ENCODE measurements around the gene VMAC.

The VMAC gene

GRCh38 chr19:5905114-5905778, 574 bp downstream of the VMAC start:
- H3K27ac Mint-ChIP-seq, result peak overlapping the region; percentile 89
- H3K4me3 Mint-ChIP-seq, result peak overlapping the region; percentile 98 to 99
- ATAC-seq (replicated peaks), result no peak
- peaks cover 14 to 32% of the 10 kb centered on the region in 2 donors for H3K36me3 Mint-ChIP-seq
- peaks cover 26 to 56% of the 10 kb centered on the region in 2 donors for H3K4me1 Mint-ChIP-seq
- H3K9me3 Mint-ChIP-seq, result no peaks in the 10 kb centered on the region
- DNase-seq, result no peak
- H3K27me3 Mint-ChIP-seq, result no peaks in the 10 kb centered on the region

- no peak for ATAC-seq (replicated peaks)
- no peak for DNase-seq
- peaks cover 10 to 25% of the 10 kb centered on the region in 2 donors for H3K36me3 Mint-ChIP-seq
- no peaks in the 10 kb centered on the region for H3K9me3 Mint-ChIP-seq
- H3K27me3 Mint-ChIP-seq, result no peaks in the 10 kb centered on the region
- H3K4me1 Mint-ChIP-seq, result peaks cover 20 to 41% of the 10 kb centered on the region in 2 donors
- no peak overlapping the region for H3K27ac Mint-ChIP-seq
- no peak overlapping the region for H3K4me3 Mint-ChIP-seq
Observed at GRCh38 chr19:5907241-5907640, 2.6 kb downstream of the VMAC start.

GRCh38 chr19:5908773-5909442, 4.2 kb downstream of the VMAC start:
- DNase-seq (no peak), ATAC-seq (replicated peaks) (no peak)
- H3K36me3 Mint-ChIP-seq, result peaks cover 2 to 16% of the 10 kb centered on the region in 2 donors
- H3K4me3 Mint-ChIP-seq, result no peak overlapping the region
- no peaks in the 10 kb centered on the region for H3K27me3 Mint-ChIP-seq
- H3K4me1 Mint-ChIP-seq, result peaks cover 12 to 27% of the 10 kb centered on the region in 2 donors
- no peak overlapping the region for H3K27ac Mint-ChIP-seq
- H3K9me3 Mint-ChIP-seq, result no peaks in the 10 kb centered on the region

GRCh38 chr19:5910638-5910907, 5.9 kb downstream of the VMAC start:
- Mint-ChIP-seq H3K27me3 (no peaks in the 10 kb centered on the region), H3K36me3 (peaks cover 4 to 24% of the 10 kb centered on the region in 2 donors), H3K9me3 (no peaks in the 10 kb centered on the region), H3K4me1 (peaks cover 12 to 24% of the 10 kb centered on the region in 2 donors), H3K27ac (no peak overlapping the region), H3K4me3 (no peak overlapping the region)
- DNase-seq, result no peak
- ATAC-seq (replicated peaks), result no peak

- DNase-seq (no peak), ATAC-seq (replicated peaks) (no peak)
- Mint-ChIP-seq H3K27me3 (no peaks in the 10 kb centered on the region), H3K27ac (no peak overlapping the region), H3K9me3 (no peaks in the 10 kb centered on the region), H3K4me1 (peaks cover 9 to 16% of the 10 kb centered on the region in 2 donors), H3K36me3 (peaks cover 7 to 29% of the 10 kb centered on the region in 2 donors), H3K4me3 (no peak overlapping the region)
Observed at GRCh38 chr19:5911366-5911765, 6.7 kb downstream of the VMAC start.

GRCh38 chr19:5913739-5914357, 9.2 kb downstream of the VMAC start, which contains the start of gene CAPS:
CAPS (plus strand) TSS chr19:5914254; CDS start chr19:5914407, 153 bp downstream.
- Mint-ChIP-seq H3K4me1 (no peaks in the 10 kb centered on the region), H3K4me3 (peak within 1 kb of the TSS in 1 of 2 donors; percentile 14), H3K9me3 (no peaks in the 10 kb centered on the region), H3K36me3 (peaks cover 20 to 32% of the 10 kb centered on the region in 2 donors), H3K27ac (peak within 1 kb of the TSS; percentile 71), H3K27me3 (no peaks in the 10 kb centered on the region)
- no peak for ATAC-seq (replicated peaks)
- no peak for DNase-seq

- peak overlapping the region; percentile 37 for H3K27ac Mint-ChIP-seq
- peaks cover 25 to 37% of the 10 kb centered on the region in 2 donors for H3K36me3 Mint-ChIP-seq
- ATAC-seq (replicated peaks), result no peak
- DNase-seq, result no peak
- H3K4me3 Mint-ChIP-seq, result peak overlapping the region in 1 of 2 donors; percentile 14
- no peaks in the 10 kb centered on the region for H3K9me3 Mint-ChIP-seq
- no peaks in the 10 kb centered on the region for H3K4me1 Mint-ChIP-seq
- H3K27me3 Mint-ChIP-seq, result no peaks in the 10 kb centered on the region
Observed at GRCh38 chr19:5914358-5914774, 9.7 kb downstream of the VMAC start.

- no peak for ATAC-seq (replicated peaks)
- peak overlapping the region; percentile 37 for H3K27ac Mint-ChIP-seq
- no peaks in the 10 kb centered on the region for H3K9me3 Mint-ChIP-seq
- H3K27me3 Mint-ChIP-seq, result no peaks in the 10 kb centered on the region
- no peaks in the 10 kb centered on the region for H3K4me1 Mint-ChIP-seq
- peaks cover 30 to 35% of the 10 kb centered on the region in 2 donors for H3K36me3 Mint-ChIP-seq
- DNase-seq, result no peak
- no peak overlapping the region for H3K4me3 Mint-ChIP-seq
Observed at GRCh38 chr19:5914946-5915781, 10.5 kb downstream of the VMAC start.

- H3K9me3 Mint-ChIP-seq, result no peaks in the 10 kb centered on the region
- no peaks in the 10 kb centered on the region for H3K4me1 Mint-ChIP-seq
- no peak overlapping the region for H3K4me3 Mint-ChIP-seq
- peaks cover 30 to 35% of the 10 kb centered on the region in 2 donors for H3K36me3 Mint-ChIP-seq
- H3K27ac Mint-ChIP-seq, result no peak overlapping the region
- ATAC-seq (replicated peaks) (no peak), DNase-seq (no peak)
- H3K27me3 Mint-ChIP-seq, result no peaks in the 10 kb centered on the region
Observed at GRCh38 chr19:5915782-5916165, 11.1 kb downstream of the VMAC start.

GRCh38 chr19:5916181-5916708, 11.6 kb downstream of the VMAC start:
- H3K27ac Mint-ChIP-seq, result peak overlapping the region; percentile 47
- DNase-seq (no peak), ATAC-seq (replicated peaks) (no peak)
- H3K36me3 Mint-ChIP-seq, result peaks cover 30 to 35% of the 10 kb centered on the region in 2 donors
- H3K27me3 Mint-ChIP-seq, result no peaks in the 10 kb centered on the region
- no peak overlapping the region for H3K4me3 Mint-ChIP-seq
- H3K4me1 Mint-ChIP-seq, result no peaks in the 10 kb centered on the region
- no peaks in the 10 kb centered on the region for H3K9me3 Mint-ChIP-seq

GRCh38 chr19:5917431-5918107, 12.9 kb downstream of the VMAC start:
- no peak overlapping the region for H3K27ac Mint-ChIP-seq
- DNase-seq (no peak), ATAC-seq (replicated peaks) (no peak)
- H3K36me3 Mint-ChIP-seq, result peaks cover 34 to 41% of the 10 kb centered on the region in 2 donors
- no peaks in the 10 kb centered on the region for H3K27me3 Mint-ChIP-seq
- H3K4me1 Mint-ChIP-seq, result no peaks in the 10 kb centered on the region
- no peaks in the 10 kb centered on the region for H3K9me3 Mint-ChIP-seq
- H3K4me3 Mint-ChIP-seq, result no peak overlapping the region

- H3K27ac Mint-ChIP-seq, result peak overlapping the region; percentile 9
- H3K9me3 Mint-ChIP-seq, result no peaks in the 10 kb centered on the region
- H3K36me3 Mint-ChIP-seq, result peaks cover 38 to 48% of the 10 kb centered on the region in 2 donors
Observed at GRCh38 chr19:5918463-5919079, 13.9 kb downstream of the VMAC start.

GRCh38 chr19:5921516-5922160, 17.0 kb downstream of the VMAC start:
- Mint-ChIP-seq H3K4me3 (no peak overlapping the region), H3K36me3 (peaks cover 45 to 48% of the 10 kb centered on the region in 2 donors), H3K27me3 (no peaks in the 10 kb centered on the region), H3K27ac (no peak overlapping the region), H3K9me3 (no peaks in the 10 kb centered on the region), H3K4me1 (peaks cover 0 to 1% of the 10 kb centered on the region in 2 donors)
- no peak for ATAC-seq (replicated peaks)
- DNase-seq, result no peak

More at GRCh38 chr19:5918463-5919079, 13.9 kb downstream of the VMAC start:
- H3K27me3 Mint-ChIP-seq, result no peaks in the 10 kb centered on the region
- no peaks in the 10 kb centered on the region for H3K4me1 Mint-ChIP-seq
- no peak for ATAC-seq (replicated peaks)
- DNase-seq, result no peak
- no peak overlapping the region for H3K4me3 Mint-ChIP-seq

All from stimulated activated naive B cell treated with anti-CD40 and anti-IgM and Interleukin-4, amounts not matched to agents 10 μg/mL and 1 μg/mL and 100 μg/mL, for 72 hours (primary cell).